SK-N-SH (cell line): ENCODE measurements around the gene OR5AK2. TPM values are rescaled to one million over a fixed set of nuclear protein-coding genes. Genes with fewer than 3 reads are reported as not detected.

Source experiments
- CTCF ChIA-PET: fragments of 300-600, 350-600 bp; formaldehyde crosslinking; extraction: SDS; loops from one replicate; lab custom pipeline; 2021; lab: Yijun Ruan, JAX
- POLR2A ChIA-PET: fragments of 350-600 bp; sonication (Branson Sonifier 250); formaldehyde crosslinking; extraction: SDS; loops from one replicate; lab custom pipeline; 2020; ENCODE audit warnings: antibody characterized with exemption, inconsistent platforms; lab: Yijun Ruan, JAX
- DNase-seq: peaks from one replicate; pipeline ENCODE4 v3.0.0; 2012
- H2AFZ ChIP-seq: fragments of 200-600 bp; sonication (generic); 2 replicates; pipeline ENCODE4 v1.8.1; 2016; ENCODE audit warnings: antibody characterized with exemption, mild to moderate bottlenecking, low read depth
- H3F3A ChIP-seq: fragments of 200-600 bp; sonication (generic); replicated peaks from 2 replicates; pipeline ENCODE3; 2016; ENCODE audit warnings: antibody characterized with exemption, mild to moderate bottlenecking; ENCODE audit not compliant: insufficient read depth
- H3K27ac ChIP-seq, 2 experiments: fragments of 200-500 bp in 1 of 2; fragments of 200-600 bp in 1 of 2; sonication (Bioruptor generic) in 1 of 2; sonication (generic), shearing (Covaris generic) in 1 of 2; 2 replicates each; pipeline versions ENCODE4 v1.5.1 to v1.6.1; 2014 to 2016; ENCODE audit warnings: low read depth in 2 of 2, inconsistent platforms in 1 of 2, low read length in 1 of 2, mild to moderate bottlenecking in 1 of 2, mixed read lengths in 1 of 2
- H3K27me3 ChIP-seq: fragments of 200-600 bp; sonication (generic), shearing (Covaris generic); 2 replicates; pipeline ENCODE4 v1.6.1; 2016; ENCODE audit warnings: mixed run types; ENCODE audit not compliant: insufficient read depth
- H3K36me3 ChIP-seq, 2 experiments: fragments of 200-500 bp in 1 of 2; fragments of 200-600 bp in 1 of 2; sonication (Bioruptor generic) in 1 of 2; sonication (generic) in 1 of 2; replicated peaks in 1 of 2; 2 replicates each; pipeline versions ENCODE3 to v1.5.1; 2014 to 2016; ENCODE audit warnings: low read length in 1 of 2, mild to moderate bottlenecking in 1 of 2; ENCODE audit not compliant: insufficient read depth in 2 of 2, control insufficient read depth in 1 of 2
- H3K4me1 ChIP-seq, 2 experiments: fragments of 200-500 bp in 1 of 2; fragments of 200-600 bp in 1 of 2; sonication (Bioruptor generic) in 1 of 2; sonication (generic), shearing (Covaris generic) in 1 of 2; 2 replicates each; pipeline versions ENCODE4 v1.5.1 to v1.6.1; 2014 to 2016; ENCODE audit warnings: low read depth in 1 of 2, low read length in 1 of 2, mixed run types in 1 of 2; ENCODE audit not compliant: insufficient read depth in 2 of 2, control insufficient read depth in 1 of 2
- H3K4me2 ChIP-seq: fragments of 200-600 bp; sonication (generic), shearing (Covaris generic); 2 replicates; pipeline ENCODE4 v1.6.1; 2017; ENCODE audit warnings: mixed run types
- H3K4me3 ChIP-seq, 2 experiments: fragments of 200-500 bp in 1 of 2; fragments of 200-600 bp in 1 of 2; sonication (Bioruptor generic) in 1 of 2; sonication (generic), shearing (Covaris generic) in 1 of 2; 2 replicates each; pipeline versions ENCODE4 v1.5.1 to v1.8.1; 2014 to 2016; ENCODE audit warnings: low read depth in 2 of 2, inconsistent platforms in 1 of 2, low read length in 1 of 2, mild to moderate bottlenecking in 1 of 2, mixed read lengths in 1 of 2, moderate library complexity in 1 of 2
- H3K79me2 ChIP-seq: fragments of 200-600 bp; sonication (generic); 2 replicates; pipeline ENCODE4 v1.8.1; 2017; ENCODE audit warnings: mild to moderate bottlenecking; ENCODE audit not compliant: insufficient read depth
- H3K9ac ChIP-seq: fragments of 200-600 bp; sonication (generic); 2 replicates; pipeline ENCODE4 v1.6.1; 2017; ENCODE audit warnings: mixed run types
- H3K9me2 ChIP-seq: fragments of 200-600 bp; sonication (generic); 2 replicates; pipeline ENCODE4 v1.6.1; 2017; ENCODE audit warnings: mixed run types
- H3K9me3 ChIP-seq: fragments of 200-600 bp; sonication (generic); 2 replicates; pipeline ENCODE4 v1.6.1; 2017; ENCODE audit warnings: mixed run types, mild to moderate bottlenecking, moderate library complexity
- H4K20me1 ChIP-seq: fragments of 200-600 bp; sonication (generic); 2 replicates; pipeline ENCODE4 v1.6.1; 2017; ENCODE audit warnings: mild to moderate bottlenecking, mixed run types; ENCODE audit not compliant: insufficient read depth
- EZH2phosphoT487 ChIP-seq: fragments of 200-600 bp; sonication (generic); IDR thresholded peaks from 2 replicates; pipeline ENCODE4 v1.6.1; 2017; ENCODE audit warnings: low read depth, mixed run types, mild to moderate bottlenecking, antibody characterized with exemption, moderate library complexity, borderline replicate concordance
- FOXJ3 ChIP-seq: sonication (generic); formaldehyde crosslinking; IDR thresholded peaks from 2 replicates; pipeline ENCODE4 v1.5.1; 2020; ENCODE audit warnings: mild to moderate bottlenecking, missing genetic modification reagents
- FOXM1 ChIP-seq: IDR thresholded peaks from 2 replicates; pipeline ENCODE4 v1.4.0; 2012; ENCODE audit warnings: low read depth, mild to moderate bottlenecking
- GABPA ChIP-seq: IDR thresholded peaks from 2 replicates; pipeline ENCODE4 v1.4.0; 2012; ENCODE audit warnings: low read depth, mild to moderate bottlenecking
- MEF2A ChIP-seq: IDR thresholded peaks from 2 replicates; pipeline ENCODE4 v1.4.0; 2012; ENCODE audit warnings: low read depth, borderline replicate concordance
- MXI1 ChIP-seq: IDR thresholded peaks from 2 replicates; pipeline ENCODE4 v1.6.1; 2012; ENCODE audit warnings: mild to moderate bottlenecking, low read depth, low read length, improper control_type of control experiment
- NRF1 ChIP-seq: IDR thresholded peaks from 2 replicates; pipeline ENCODE4 v1.6.1; 2012; ENCODE audit warnings: low read depth, mild to moderate bottlenecking, low read length
- RAD21 ChIP-seq: IDR thresholded peaks from 2 replicates; pipeline ENCODE4 v1.6.1; 2012; ENCODE audit warnings: mild to moderate bottlenecking, low read length
- RCOR1 ChIP-seq: fragments of 150-350 bp; IDR thresholded peaks from 2 replicates; pipeline ENCODE4 v1.6.1; 2017; ENCODE audit warnings: antibody characterized with exemption, low read length
- RFX5 ChIP-seq: IDR thresholded peaks from 2 replicates; pipeline ENCODE4 v1.6.1; 2012; ENCODE audit warnings: mild to moderate bottlenecking, improper control_type of control experiment, low read length
- RXRA ChIP-seq: IDR thresholded peaks from 2 replicates; pipeline ENCODE4 v1.4.0; 2012; ENCODE audit warnings: low read depth, mild to moderate bottlenecking, borderline replicate concordance
- TAF1 ChIP-seq: IDR thresholded peaks from 2 replicates; pipeline ENCODE4 v1.6.1; 2012; ENCODE audit warnings: low read depth, mild to moderate bottlenecking, low read length, moderate library complexity, borderline replicate concordance
- TCF12 ChIP-seq: IDR thresholded peaks from 2 replicates; pipeline ENCODE4 v1.4.0; 2012
- YY1 ChIP-seq: IDR thresholded peaks from 2 replicates; pipeline ENCODE4 v1.4.0; 2012; ENCODE audit warnings: low read depth, mild to moderate bottlenecking
- WGBS: methylation state at CpG from one replicate; pipeline ENCODE4 v1.1.6; 2017; ENCODE audit warnings: low lambda C conversion rate; 5-methylcytosine and 5-hydroxymethylcytosine counted together
- polyA plus RNA-seq, 3 experiments: library from polyadenylated mRNA; depleted of rRNA; stranded (reverse); fragments of >200 nt; gene quantifications; 2 replicates each; pipeline ENCODE4 v1.2.3, GENCODE V29; 2012
- TF ChIP-seq, protein P1 (sequence below): fragments of 200-600 bp; sonication (generic); IDR thresholded peaks from 2 replicates; pipeline ENCODE4 v1.6.1; 2017; ENCODE audit warnings: antibody characterized with exemption, mild to moderate bottlenecking, moderate library complexity
- TF ChIP-seq, protein P2 (sequence below): IDR thresholded peaks from 2 replicates; pipeline ENCODE4 v1.6.1; 2012; ENCODE audit warnings: mild to moderate bottlenecking, low read depth, low read length, moderate library complexity
- TF ChIP-seq, protein P3 (sequence below): IDR thresholded peaks from 2 replicates; pipeline ENCODE4 v1.4.0; 2012; ENCODE audit warnings: low read depth, borderline replicate concordance
- TF ChIP-seq, protein P4 (sequence below): IDR thresholded peaks from 2 replicates; pipeline ENCODE4; 2012

OR5AK2 gene
- polyA plus RNA-seq, 1 of the 3 experiments (the other 2 are of a cell fraction), result not detected

DNA sequence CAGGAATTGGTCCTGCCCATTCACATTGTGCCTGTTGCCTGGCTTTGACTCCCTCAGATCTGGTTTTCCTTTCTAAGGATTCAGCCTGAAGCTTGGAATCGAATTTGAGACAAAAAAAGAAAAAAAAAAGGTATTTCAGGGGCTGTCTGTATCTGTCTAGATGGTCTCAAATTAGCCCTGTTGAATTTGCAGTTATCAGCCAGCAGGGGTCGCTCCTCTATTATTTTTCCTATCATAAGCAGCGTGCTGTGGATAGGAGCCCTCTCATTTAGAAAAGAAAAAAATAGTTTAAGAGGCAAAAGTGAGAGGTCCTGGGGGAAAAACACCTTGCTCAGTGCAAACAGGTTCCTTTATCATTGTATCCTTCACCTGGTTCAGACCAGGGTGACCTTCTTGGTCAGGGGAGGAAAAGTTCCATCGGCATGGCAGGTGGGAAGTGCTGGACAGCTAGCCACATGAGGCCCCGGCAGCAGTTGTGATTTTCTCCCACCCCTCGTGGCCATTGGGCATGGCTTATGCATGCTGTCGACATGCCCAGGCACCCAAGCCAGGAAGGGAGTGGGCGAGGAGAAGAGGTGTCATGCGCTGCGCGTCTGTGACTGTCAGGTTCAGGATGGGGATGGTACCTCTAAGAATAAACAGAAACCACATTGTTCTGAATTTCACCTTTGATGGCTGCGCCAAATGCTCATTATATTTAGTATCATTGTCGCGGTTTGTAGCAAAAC, 13.1 kb downstream of the OR5AK2 start:
- H3K4me3 ChIP-seq, result no peak overlapping the region
- no peaks in the 10 kb centered on the region for H3K9me3 ChIP-seq
- TF ChIP-seq EZH2phosphoT487 (no peak), RFX5 (no peak), RAD21 (0 out of 2 replicates have a peak, but pooled peaks have one; percentile 23)
- TF ChIP-seq, protein P1, sequence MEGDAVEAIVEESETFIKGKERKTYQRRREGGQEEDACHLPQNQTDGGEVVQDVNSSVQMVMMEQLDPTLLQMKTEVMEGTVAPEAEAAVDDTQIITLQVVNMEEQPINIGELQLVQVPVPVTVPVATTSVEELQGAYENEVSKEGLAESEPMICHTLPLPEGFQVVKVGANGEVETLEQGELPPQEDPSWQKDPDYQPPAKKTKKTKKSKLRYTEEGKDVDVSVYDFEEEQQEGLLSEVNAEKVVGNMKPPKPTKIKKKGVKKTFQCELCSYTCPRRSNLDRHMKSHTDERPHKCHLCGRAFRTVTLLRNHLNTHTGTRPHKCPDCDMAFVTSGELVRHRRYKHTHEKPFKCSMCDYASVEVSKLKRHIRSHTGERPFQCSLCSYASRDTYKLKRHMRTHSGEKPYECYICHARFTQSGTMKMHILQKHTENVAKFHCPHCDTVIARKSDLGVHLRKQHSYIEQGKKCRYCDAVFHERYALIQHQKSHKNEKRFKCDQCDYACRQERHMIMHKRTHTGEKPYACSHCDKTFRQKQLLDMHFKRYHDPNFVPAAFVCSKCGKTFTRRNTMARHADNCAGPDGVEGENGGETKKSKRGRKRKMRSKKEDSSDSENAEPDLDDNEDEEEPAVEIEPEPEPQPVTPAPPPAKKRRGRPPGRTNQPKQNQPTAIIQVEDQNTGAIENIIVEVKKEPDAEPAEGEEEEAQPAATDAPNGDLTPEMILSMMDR, result peak; percentile 63
- H2AFZ ChIP-seq, result no peak overlapping the region
- H3K4me2 ChIP-seq, result no peak overlapping the region
- 73% methylated on average over 14 of the region's 14 CpGs for WGBS
- H3K9me2 ChIP-seq, result no peaks in the 10 kb centered on the region
- H3K27me3 ChIP-seq, result no peaks in the 10 kb centered on the region
- no peaks in the 10 kb centered on the region for H3K79me2 ChIP-seq
- ChIA-PET CTCF (no interaction called here), POLR2A (no interaction called here)
- no peaks in the 10 kb centered on the region for H3K4me1 ChIP-seq
- no peaks in the 10 kb centered on the region for H4K20me1 ChIP-seq
- no peak overlapping the region for H3K27ac ChIP-seq
- H3K36me3 ChIP-seq, result no peaks in the 10 kb centered on the region
- H3F3A ChIP-seq, result no peaks in the 10 kb centered on the region
- DNase-seq, result no peak
- no peak overlapping the region for H3K9ac ChIP-seq

DNA sequence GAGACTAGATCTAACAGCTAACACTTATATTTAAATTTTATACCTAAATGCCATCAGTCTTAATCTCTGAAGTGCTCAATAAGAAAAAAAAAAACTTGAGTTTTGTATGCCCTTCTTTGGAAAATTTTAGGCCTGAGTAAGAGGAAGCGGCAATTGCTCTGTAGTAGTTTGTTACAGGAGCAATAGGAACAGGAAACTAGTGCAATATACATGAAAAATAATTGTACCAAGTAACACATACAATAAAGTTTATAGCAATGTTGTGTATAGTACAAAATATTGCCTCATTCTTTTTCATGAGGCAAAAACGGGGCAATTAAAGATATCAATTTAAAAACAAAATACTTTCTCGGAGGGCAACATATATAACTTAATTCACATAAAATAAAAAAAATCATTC, 19.7 kb downstream of the OR5AK2 start:
- Histone ChIP-seq H2AFZ (no peak overlapping the region), H3K4me2 (no peak overlapping the region), H3F3A (no peaks in the 10 kb centered on the region), H3K9ac (no peak overlapping the region), H3K36me3 (no peaks in the 10 kb centered on the region), H3K9me2 (no peaks in the 10 kb centered on the region), H3K79me2 (no peaks in the 10 kb centered on the region), H3K4me1 (no peaks in the 10 kb centered on the region), H3K27ac (no peak overlapping the region), H3K9me3 (no peaks in the 10 kb centered on the region), H3K4me3 (no peak overlapping the region), H3K27me3 (no peaks in the 10 kb centered on the region), H4K20me1 (no peaks in the 10 kb centered on the region)
- ChIA-PET CTCF (no interaction called here), POLR2A (no interaction called here)
- DNase-seq, result no peak
- no peak for TF ChIP-seq MXI1
- no peak for TF ChIP-seq TAF1
- no peak for TF ChIP-seq RCOR1
- TF ChIP-seq GABPA, result no peak
- TF ChIP-seq FOXM1, result no peak
- TF ChIP-seq RXRA, result no peak
- TF ChIP-seq, protein P2, sequence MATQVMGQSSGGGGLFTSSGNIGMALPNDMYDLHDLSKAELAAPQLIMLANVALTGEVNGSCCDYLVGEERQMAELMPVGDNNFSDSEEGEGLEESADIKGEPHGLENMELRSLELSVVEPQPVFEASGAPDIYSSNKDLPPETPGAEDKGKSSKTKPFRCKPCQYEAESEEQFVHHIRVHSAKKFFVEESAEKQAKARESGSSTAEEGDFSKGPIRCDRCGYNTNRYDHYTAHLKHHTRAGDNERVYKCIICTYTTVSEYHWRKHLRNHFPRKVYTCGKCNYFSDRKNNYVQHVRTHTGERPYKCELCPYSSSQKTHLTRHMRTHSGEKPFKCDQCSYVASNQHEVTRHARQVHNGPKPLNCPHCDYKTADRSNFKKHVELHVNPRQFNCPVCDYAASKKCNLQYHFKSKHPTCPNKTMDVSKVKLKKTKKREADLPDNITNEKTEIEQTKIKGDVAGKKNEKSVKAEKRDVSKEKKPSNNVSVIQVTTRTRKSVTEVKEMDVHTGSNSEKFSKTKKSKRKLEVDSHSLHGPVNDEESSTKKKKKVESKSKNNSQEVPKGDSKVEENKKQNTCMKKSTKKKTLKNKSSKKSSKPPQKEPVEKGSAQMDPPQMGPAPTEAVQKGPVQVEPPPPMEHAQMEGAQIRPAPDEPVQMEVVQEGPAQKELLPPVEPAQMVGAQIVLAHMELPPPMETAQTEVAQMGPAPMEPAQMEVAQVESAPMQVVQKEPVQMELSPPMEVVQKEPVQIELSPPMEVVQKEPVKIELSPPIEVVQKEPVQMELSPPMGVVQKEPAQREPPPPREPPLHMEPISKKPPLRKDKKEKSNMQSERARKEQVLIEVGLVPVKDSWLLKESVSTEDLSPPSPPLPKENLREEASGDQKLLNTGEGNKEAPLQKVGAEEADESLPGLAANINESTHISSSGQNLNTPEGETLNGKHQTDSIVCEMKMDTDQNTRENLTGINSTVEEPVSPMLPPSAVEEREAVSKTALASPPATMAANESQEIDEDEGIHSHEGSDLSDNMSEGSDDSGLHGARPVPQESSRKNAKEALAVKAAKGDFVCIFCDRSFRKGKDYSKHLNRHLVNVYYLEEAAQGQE, result no peak
- no peak for TF ChIP-seq TCF12
- TF ChIP-seq, protein P3, sequence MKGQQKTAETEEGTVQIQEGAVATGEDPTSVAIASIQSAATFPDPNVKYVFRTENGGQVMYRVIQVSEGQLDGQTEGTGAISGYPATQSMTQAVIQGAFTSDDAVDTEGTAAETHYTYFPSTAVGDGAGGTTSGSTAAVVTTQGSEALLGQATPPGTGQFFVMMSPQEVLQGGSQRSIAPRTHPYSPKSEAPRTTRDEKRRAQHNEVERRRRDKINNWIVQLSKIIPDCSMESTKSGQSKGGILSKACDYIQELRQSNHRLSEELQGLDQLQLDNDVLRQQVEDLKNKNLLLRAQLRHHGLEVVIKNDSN, result no peak
- no peak for TF ChIP-seq MEF2A
- TF ChIP-seq, protein P4, sequence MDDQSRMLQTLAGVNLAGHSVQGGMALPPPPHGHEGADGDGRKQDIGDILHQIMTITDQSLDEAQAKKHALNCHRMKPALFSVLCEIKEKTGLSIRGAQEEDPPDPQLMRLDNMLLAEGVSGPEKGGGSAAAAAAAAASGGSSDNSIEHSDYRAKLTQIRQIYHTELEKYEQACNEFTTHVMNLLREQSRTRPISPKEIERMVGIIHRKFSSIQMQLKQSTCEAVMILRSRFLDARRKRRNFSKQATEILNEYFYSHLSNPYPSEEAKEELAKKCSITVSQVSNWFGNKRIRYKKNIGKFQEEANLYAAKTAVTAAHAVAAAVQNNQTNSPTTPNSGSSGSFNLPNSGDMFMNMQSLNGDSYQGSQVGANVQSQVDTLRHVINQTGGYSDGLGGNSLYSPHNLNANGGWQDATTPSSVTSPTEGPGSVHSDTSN, result no peak
- no peak for TF ChIP-seq NRF1
- no peak for TF ChIP-seq YY1
- TF ChIP-seq FOXJ3 (CRISPR knock-in tag), result no peak
- WGBS, result 48% methylated on average over 3 of the region's 3 CpGs
